HEK293 (cell line): ENCODE measurements around the gene ARL3.

Source experiments
- EGR2 ChIP-seq: fragments of 450-650 bp; formaldehyde crosslinking; IDR thresholded peaks from 2 replicates; pipeline ENCODE4 v1.5.1; 2016; ENCODE audit warnings: low read depth, missing biosample characterization, missing genetic modification characterization
- OSR2 ChIP-seq: fragments of 450-650 bp; formaldehyde crosslinking; IDR thresholded peaks from 2 replicates; pipeline ENCODE4 v1.5.1; 2016; ENCODE audit warnings: missing biosample characterization, missing genetic modification characterization
- PBX3 ChIP-seq: sonication (generic); formaldehyde crosslinking; IDR thresholded peaks from 2 replicates; pipeline ENCODE4 v1.8.1; 2022; ENCODE audit warnings: mild to moderate bottlenecking, moderate library complexity, missing genetic modification reagents
- PRDM2 ChIP-seq: fragments of 450-650 bp; formaldehyde crosslinking; IDR thresholded peaks from 2 replicates; pipeline ENCODE4 v1.5.1; 2016; ENCODE audit warnings: missing biosample characterization, missing genetic modification characterization, borderline replicate concordance
- SCRT1 ChIP-seq: fragments of 450-650 bp; formaldehyde crosslinking; IDR thresholded peaks from 2 replicates; pipeline ENCODE4 v1.5.1; 2016; ENCODE audit warnings: missing biosample characterization, missing genetic modification characterization, borderline replicate concordance
- YY1 ChIP-seq: fragments of 450-650 bp; formaldehyde crosslinking; IDR thresholded peaks from 2 replicates; pipeline ENCODE4 v1.5.1; 2018; ENCODE audit warnings: missing biosample characterization, missing genetic modification characterization
- ZBTB1 ChIP-seq: fragments of 450-650 bp; formaldehyde crosslinking; IDR thresholded peaks from 2 replicates; pipeline ENCODE4 v1.5.1; 2016; ENCODE audit warnings: missing biosample characterization, missing genetic modification characterization
- ZBTB17 ChIP-seq: fragments of 450-650 bp; formaldehyde crosslinking; IDR thresholded peaks from 2 replicates; pipeline ENCODE4 v1.5.1; 2016; ENCODE audit warnings: missing biosample characterization, missing genetic modification characterization
- ZNF114 ChIP-seq: fragments of 450-650 bp; formaldehyde crosslinking; IDR thresholded peaks from 2 replicates; pipeline ENCODE4 v1.5.0; 2017; ENCODE audit warnings: missing biosample characterization, missing genetic modification characterization
- ZNF146 ChIP-seq: fragments of 450-650 bp; formaldehyde crosslinking; IDR thresholded peaks from 2 replicates; pipeline ENCODE4 v1.5.1; 2016; ENCODE audit warnings: missing biosample characterization, missing genetic modification characterization
- ZNF16 ChIP-seq: fragments of 450-650 bp; formaldehyde crosslinking; IDR thresholded peaks from 2 replicates; pipeline ENCODE4 v1.5.1; 2016; ENCODE audit warnings: low read depth, missing biosample characterization, missing genetic modification characterization
- ZNF184 ChIP-seq: fragments of 450-650 bp; IDR thresholded peaks from 2 replicates; pipeline ENCODE4 v1.5.1; 2018; ENCODE audit warnings: missing biosample characterization, mild to moderate bottlenecking, missing genetic modification characterization
- ZNF23 ChIP-seq: fragments of 450-650 bp; formaldehyde crosslinking; IDR thresholded peaks from 2 replicates; pipeline ENCODE4 v1.5.1; 2016; ENCODE audit warnings: missing biosample characterization, missing genetic modification characterization, borderline replicate concordance
- ZNF274 ChIP-seq, 2 experiments: fragments of 200-500 bp in 1 of 2; fragments of 450-650 bp in 1 of 2; sonication (Bioruptor generic) in 1 of 2; formaldehyde crosslinking in 1 of 2; IDR thresholded peaks; 2 replicates each; pipeline versions ENCODE4 v1.5.1 to v1.6.1; 2014 to 2016; ENCODE audit warnings: borderline replicate concordance in 1 of 2, inconsistent platforms in 1 of 2, low read length in 1 of 2, missing biosample characterization in 1 of 2, missing genetic modification characterization in 1 of 2
- ZNF302 ChIP-seq: fragments of 450-650 bp; formaldehyde crosslinking; IDR thresholded peaks from 2 replicates; pipeline ENCODE4 v1.5.1; 2016; ENCODE audit warnings: missing biosample characterization, missing genetic modification characterization, low read depth
- ZNF404 ChIP-seq: fragments of 450-650 bp; formaldehyde crosslinking; IDR thresholded peaks from 2 replicates; pipeline ENCODE4 v1.5.1; 2017; ENCODE audit warnings: missing biosample characterization, missing genetic modification characterization
- ZNF423 ChIP-seq: fragments of 450-650 bp; formaldehyde crosslinking; IDR thresholded peaks from 2 replicates; pipeline ENCODE4 v1.5.1; 2016; ENCODE audit warnings: missing biosample characterization, missing genetic modification characterization
- ZNF473 ChIP-seq: fragments of 450-650 bp; formaldehyde crosslinking; IDR thresholded peaks from 2 replicates; pipeline ENCODE4 v1.5.1; 2017; ENCODE audit warnings: missing biosample characterization, missing genetic modification characterization
- ZNF510 ChIP-seq: fragments of 450-650 bp; formaldehyde crosslinking; IDR thresholded peaks from 2 replicates; pipeline ENCODE4 v1.5.1; 2018; ENCODE audit warnings: mild to moderate bottlenecking, missing genetic modification characterization, missing biosample characterization; ENCODE audit not compliant: insufficient replicate concordance
- ZNF529 ChIP-seq: fragments of 450-650 bp; formaldehyde crosslinking; IDR thresholded peaks from 2 replicates; pipeline ENCODE4 v1.5.1; 2017; ENCODE audit warnings: missing genetic modification characterization, missing biosample characterization; ENCODE audit not compliant: insufficient replicate concordance
- ZNF530 ChIP-seq: fragments of 450-650 bp; formaldehyde crosslinking; IDR thresholded peaks from 2 replicates; pipeline ENCODE4 v1.5.1; 2016; ENCODE audit warnings: low read depth, missing biosample characterization, missing genetic modification characterization
- ZNF544 ChIP-seq: fragments of 450-650 bp; formaldehyde crosslinking; IDR thresholded peaks from 2 replicates; pipeline ENCODE4 v1.5.0; 2017; ENCODE audit warnings: missing biosample characterization, missing genetic modification characterization
- ZNF560 ChIP-seq: fragments of 450-650 bp; formaldehyde crosslinking; IDR thresholded peaks from 2 replicates; pipeline ENCODE4 v1.5.1; 2017; ENCODE audit warnings: missing biosample characterization, missing genetic modification characterization, borderline replicate concordance
- ZNF660 ChIP-seq: fragments of 450-650 bp; IDR thresholded peaks from 2 replicates; pipeline ENCODE4 v1.5.1; 2018; ENCODE audit warnings: missing biosample characterization, mild to moderate bottlenecking, missing genetic modification characterization
- ZNF701 ChIP-seq: fragments of 450-650 bp; formaldehyde crosslinking; IDR thresholded peaks from 2 replicates; pipeline ENCODE4 v1.5.1; 2016; ENCODE audit warnings: missing biosample characterization, missing genetic modification characterization
- ZNF704 ChIP-seq: fragments of 450-650 bp; formaldehyde crosslinking; IDR thresholded peaks from 2 replicates; pipeline ENCODE4 v1.5.1; 2016; ENCODE audit warnings: missing biosample characterization, missing genetic modification characterization
- ZNF747 ChIP-seq: fragments of 450-650 bp; formaldehyde crosslinking; IDR thresholded peaks from 2 replicates; pipeline ENCODE4 v1.5.1; 2016; ENCODE audit warnings: missing biosample characterization, missing genetic modification characterization
- ZNF843 ChIP-seq: fragments of 450-650 bp; formaldehyde crosslinking; IDR thresholded peaks from 2 replicates; pipeline ENCODE4 v1.5.1; 2016; ENCODE audit warnings: missing biosample characterization, missing genetic modification characterization
- ZSCAN18 ChIP-seq: fragments of 450-650 bp; formaldehyde crosslinking; IDR thresholded peaks from 2 replicates; pipeline ENCODE4 v1.5.1; 2016; ENCODE audit warnings: missing biosample characterization, missing genetic modification characterization

The ARL3 gene

GRCh38 chr10:102645741-102646609 lies 68.2 kb downstream of the ARL3 start (continued):
- TF ChIP-seq PRDM2 (tag by site-specific recombination) (no peak), ZBTB1 (tag by site-specific recombination) (0 out of 2 replicates have a peak, but pooled peaks have one; percentile 12), ZNF404 (tag by site-specific recombination) (no peak), ZNF274 (IDR thresholded peaks at IDR 0.05; ENCODE audit: low read length) (no peak), ZNF274 (tag by site-specific recombination; IDR thresholded peaks at IDR 0.05; ENCODE audit: borderline replicate concordance) (no peak), ZNF843 (no peak), ZNF530 (tag by site-specific recombination) (no peak), ZNF114 (no peak), ZNF23 (tag by site-specific recombination) (no peak), ZNF423 (no peak), ZNF660 (tag by site-specific recombination) (peak; percentile 70; the same call in 1 of the 2 replicates), ZNF701 (no peak), ZNF529 (no peak), ZNF184 (tag by site-specific recombination) (no peak), ZNF544 (no peak), SCRT1 (no peak), EGR2 (tag by site-specific recombination) (no peak), OSR2 (no peak), ZBTB17 (tag by site-specific recombination) (peak; percentile 7; the same call in 1 of the 2 replicates), ZNF473 (tag by site-specific recombination) (no peak), ZNF747 (tag by site-specific recombination) (no peak), ZNF510 (no peak), ZSCAN18 (tag by site-specific recombination) (no peak), ZNF704 (no peak), ZNF146 (tag by site-specific recombination) (no peak), ZNF16 (tag by site-specific recombination) (no peak), ZNF302 (tag by site-specific recombination) (no peak), ZNF560 (tag by site-specific recombination) (no peak), YY1 (no peak), PBX3 (CRISPR knock-in tag) (no peak)
